CD4-positive, alpha-beta T cell treated with Interleukin-6 for 4 hours (primary cell): ENCODE results near the gene SLC25A21.
"Not testable (repeated sequence)": the region's sequence is repeated elsewhere in the genome, so short reads cannot be mapped to it uniquely, and the experiment has no call there.

Source experiments
- DNase-seq: peaks from one replicate; pipeline ENCODE4 v3.0.0-alpha.2; 2020; ENCODE audit warnings: mixed read lengths

Gene SLC25A21

GRCh38 chr14:37172024-37172869 lies at the start of gene SLC25A21:
Gene SLC25A21, minus strand, starts transcription at chr14:37172606.
- DNase-seq: no peak

- DNase-seq: no peak
These were observed 48.7 kb upstream of the SLC25A21 start for GRCh38 chr14:37221073-37221472.

- no peak for DNase-seq
These were observed 42.9 kb upstream of the SLC25A21 start for GRCh38 chr14:37215345-37215744.

GRCh38 chr14:37213016-37213415 lies 40.6 kb upstream of the SLC25A21 start:
- no peak for DNase-seq

GRCh38 chr14:37210448-37210847 lies 38.0 kb upstream of the SLC25A21 start:
- DNase-seq: no peak

GRCh38 chr14:37209617-37210016 lies 37.2 kb upstream of the SLC25A21 start:
- not testable (repeated sequence) for DNase-seq

- not testable (repeated sequence) for DNase-seq
These were observed 33.5 kb upstream of the SLC25A21 start for GRCh38 chr14:37205623-37206605.

- no peak for DNase-seq
These were observed 31.0 kb upstream of the SLC25A21 start for GRCh38 chr14:37203423-37203822.

- no peak for DNase-seq
These were observed 30.4 kb upstream of the SLC25A21 start for GRCh38 chr14:37202812-37203211.

- DNase-seq: no peak
These were observed 29.9 kb upstream of the SLC25A21 start for GRCh38 chr14:37202265-37202664.

- DNase-seq: no peak
These were observed 29.3 kb upstream of the SLC25A21 start for GRCh38 chr14:37201724-37202123.

- no peak for DNase-seq
These were observed 26.5 kb upstream of the SLC25A21 start for GRCh38 chr14:37198907-37199306.

- DNase-seq: no peak
These were observed 25.8 kb upstream of the SLC25A21 start for GRCh38 chr14:37198273-37198598.

- DNase-seq: no peak
These were observed 25.2 kb upstream of the SLC25A21 start, which contains the start of gene MIPOL1 for GRCh38 chr14:37197421-37198272. Gene MIPOL1, plus strand, starts transcription at chr14:37197937. Its CDS starts 49,952 bp downstream, at chr14:37247889.

GRCh38 chr14:37196604-37197420 lies 24.4 kb upstream of the SLC25A21 start:
- DNase-seq: no peak

- no peak for DNase-seq
These were observed 22.9 kb upstream of the SLC25A21 start for GRCh38 chr14:37195327-37195726.

- no peak for DNase-seq
These were observed 22.3 kb upstream of the SLC25A21 start for GRCh38 chr14:37194698-37195097.

- DNase-seq: not testable (repeated sequence)
These were observed 17.3 kb upstream of the SLC25A21 start for GRCh38 chr14:37189733-37190132.

- not testable (repeated sequence) for DNase-seq
These were observed 15.6 kb upstream of the SLC25A21 start for GRCh38 chr14:37187840-37188577.

GRCh38 chr14:37187294-37187693 lies 14.9 kb upstream of the SLC25A21 start:
- DNase-seq: no peak

GRCh38 chr14:37186865-37187264 lies 14.5 kb upstream of the SLC25A21 start:
- no peak for DNase-seq
